K562 (cell line): Measurements from ENCODE around the gene KLK10. TPM values are rescaled to one million over a fixed set of nuclear protein-coding genes. Genes with fewer than 3 reads are reported as not detected.

Experiments
- ATAC-seq: fragments of 200-7000 bp; cut with Tn5 transposase; 3 replicates; pipeline ENCODE4 v1.9.1; 2020; ENCODE audit warnings: moderate library complexity
- BruUV-seq: library from RNA; stranded (reverse); fragments of 400-500 nt; replicated peaks from 2 replicates; lab custom pipeline; 2021; lab: Mats Ljungman, UMichigan
- CTCF ChIA-PET: fragments of 300-600 bp; formaldehyde crosslinking; extraction: SDS; loops from one replicate; lab custom pipeline; 2021; ENCODE audit warnings: low intra/inter-chr PET ratio; lab: Yijun Ruan, JAX
- POLR2A ChIA-PET: fragments of 300-600, 350-650 bp; sonication (Branson Sonifier 250); formaldehyde crosslinking; extraction: SDS; loops from one replicate; lab custom pipeline; 2021; ENCODE audit warnings: antibody characterized with exemption, inconsistent platforms; lab: Yijun Ruan, JAX
- DNase-seq, 4 experiments: peaks; one replicate each; pipeline versions ENCODE4 v3.0.0 to v3.0.0-alpha.2; 2011 to 2018; ENCODE audit warnings: low spot score in 3 of 4, mixed read lengths in 3 of 4; ENCODE audit errors: extremely low read depth in 1 of 4
- FAIRE-seq: peaks from 2 replicates; lab custom pipeline; 2011; peaks lifted over from hg19 to GRCh38; lab: Jason Lieb, UNC
- H2AFZ ChIP-seq: 2 replicates; pipeline ENCODE4 v1.6.0; 2011; ENCODE audit warnings: low read depth, low read length, control low read depth, inconsistent platforms
- H3K27ac ChIP-seq: fragments of 200-600 bp; 3 replicates; pipeline ENCODE4 v1.8.0; 2011; ENCODE audit warnings: low read depth, mild to moderate bottlenecking, control low read depth, inconsistent platforms, low read length, moderate library complexity, mixed read lengths; ENCODE audit errors: extremely low read depth
- H3K27me3 ChIP-seq, 2 experiments: fragments of 300-600 bp in 1 of 2; 2 replicates in 1 of 2; 3 replicates in 1 of 2; pipeline versions ENCODE4 v1.6.0 to v1.8.0; 2011; ENCODE audit warnings: inconsistent platforms in 2 of 2, low read length in 2 of 2, mild to moderate bottlenecking in 1 of 2, mixed read lengths in 1 of 2, moderate library complexity in 1 of 2; ENCODE audit not compliant: control insufficient read depth in 2 of 2, insufficient read depth in 2 of 2
- H3K36me3 ChIP-seq: fragments of 300-600 bp; 3 replicates; pipeline ENCODE4 v1.8.0; 2011; ENCODE audit warnings: mild to moderate bottlenecking, low read length, inconsistent platforms; ENCODE audit not compliant: control insufficient read depth, insufficient read depth
- H3K4me1 ChIP-seq, 2 experiments: fragments of 200-600 bp in 1 of 2; replicated peaks in 1 of 2; 2 replicates in 1 of 2; 3 replicates in 1 of 2; pipeline versions ENCODE4 v1.5.1 to v1.8.0; 2011; ENCODE audit warnings: inconsistent platforms in 2 of 2, low read length in 2 of 2, mild to moderate bottlenecking in 1 of 2, mixed read lengths in 1 of 2, moderate library complexity in 1 of 2; ENCODE audit not compliant: control insufficient read depth in 2 of 2, insufficient read depth in 2 of 2
- H3K4me2 ChIP-seq: 2 replicates; pipeline ENCODE4 v1.6.1; 2011; ENCODE audit warnings: low read length, control low read depth, inconsistent platforms, mixed read lengths; ENCODE audit not compliant: insufficient read depth
- H3K4me3 ChIP-seq: fragments of 200-600 bp; sonication (generic), shearing (Covaris generic); 2 replicates; pipeline ENCODE4 v1.5.1; 2016; ENCODE audit warnings: control low read depth, inconsistent platforms
- H3K79me2 ChIP-seq: fragments of 200-600 bp; 3 replicates; pipeline ENCODE4 v1.8.0; 2011; ENCODE audit warnings: low read length, inconsistent platforms; ENCODE audit not compliant: control insufficient read depth, insufficient read depth
- H3K9ac ChIP-seq, 2 experiments: 2 replicates each; pipeline versions ENCODE4 v1.6.0 to v1.6.1; 2011; ENCODE audit warnings: low read depth in 2 of 2, low read length in 2 of 2, control low read depth in 1 of 2, inconsistent platforms in 1 of 2, mild to moderate bottlenecking in 1 of 2, mixed read lengths in 1 of 2; ENCODE audit not compliant: insufficient read depth in 1 of 2
- H3K9me1 ChIP-seq: one replicate; pipeline ENCODE4 v1.6.0; 2011; ENCODE audit warnings: inconsistent platforms, mild to moderate bottlenecking, low read length, moderate library complexity; ENCODE audit not compliant: control insufficient read depth, insufficient read depth
- H3K9me3 ChIP-seq: replicated peaks from 2 replicates; pipeline ENCODE4 v1.5.1; 2011; ENCODE audit warnings: low read depth, low read length, inconsistent platforms; ENCODE audit not compliant: control insufficient read depth, insufficient read depth
- H4K20me1 ChIP-seq: replicated peaks from 2 replicates; pipeline ENCODE4 v1.6.1; 2011; ENCODE audit warnings: low read length, inconsistent platforms, mixed read lengths; ENCODE audit not compliant: control insufficient read depth, insufficient read depth
- C11orf30 ChIP-seq: fragments of 450-650 bp; IDR thresholded peaks from 2 replicates; pipeline ENCODE4 v1.6.1; 2016; ENCODE audit warnings: low read depth, mild to moderate bottlenecking
- CHD1 ChIP-seq: fragments of 200-600 bp; sonication (generic); IDR thresholded peaks from one replicate; pipeline ENCODE4 v1.6.1; 2012; ENCODE audit warnings: mild to moderate bottlenecking, moderate library complexity, low read length, inconsistent platforms
- ESRRA ChIP-seq: fragments of 450-650 bp; IDR thresholded peaks from 2 replicates; pipeline ENCODE4 v1.6.1; 2014; ENCODE audit warnings: low read depth, mild to moderate bottlenecking, moderate library complexity, borderline replicate concordance
- GATAD2B ChIP-seq: fragments of 450-650 bp; IDR thresholded peaks from 2 replicates; pipeline ENCODE4 v1.6.1; 2017; ENCODE audit warnings: mild to moderate bottlenecking, borderline replicate concordance
- LARP7 ChIP-seq: fragments of 450-650 bp; IDR thresholded peaks from 2 replicates; pipeline ENCODE4 v1.6.1; 2016
- MCM3 ChIP-seq: fragments of 450-650 bp; IDR thresholded peaks from 2 replicates; pipeline ENCODE4 v1.6.1; 2016
- RAD51 ChIP-seq: fragments of 450-650 bp; IDR thresholded peaks from 2 replicates; pipeline ENCODE4 v1.7.1; 2016; ENCODE audit warnings: low read depth, mild to moderate bottlenecking, borderline replicate concordance
- RCOR1 ChIP-seq, 2 experiments: IDR thresholded peaks; 2 replicates each; pipeline ENCODE4 v1.6.1; 2012; ENCODE audit warnings: low read depth in 2 of 2, low read length in 2 of 2, borderline replicate concordance in 1 of 2, improper control_type of control experiment in 1 of 2
- SNIP1 ChIP-seq: fragments of 450-650 bp; IDR thresholded peaks from 2 replicates; pipeline ENCODE4 v1.7.1; 2017; ENCODE audit warnings: low read depth, mild to moderate bottlenecking
- USF1 ChIP-seq: sonication (generic); formaldehyde crosslinking; IDR thresholded peaks from 2 replicates; pipeline ENCODE4 v1.9.0; 2022; ENCODE audit warnings: mild to moderate bottlenecking, missing genetic modification reagents
- ZNF224 ChIP-seq: sonication (generic); formaldehyde crosslinking; IDR thresholded peaks from 2 replicates; pipeline ENCODE4 v1.8.0; 2022; ENCODE audit warnings: mild to moderate bottlenecking, missing genetic modification reagents
- ZNF311 ChIP-seq: fragments of 250-450 bp; sonication (Bioruptor Pico); IDR thresholded peaks from 2 replicates; pipeline ENCODE4 v1.4.0; 2020; ENCODE audit warnings: mild to moderate bottlenecking, moderate library complexity
- ZNF445 ChIP-seq: fragments of 250-450 bp; sonication (Bioruptor Pico); IDR thresholded peaks from 2 replicates; pipeline ENCODE4 v1.4.0; 2020; ENCODE audit warnings: low read depth, mild to moderate bottlenecking, moderate library complexity
- ZNF76 ChIP-seq: fragments of 250-450 bp; sonication (Bioruptor Pico); IDR thresholded peaks from 2 replicates; pipeline ENCODE4 v1.4.0; 2020; ENCODE audit warnings: mild to moderate bottlenecking, moderate library complexity, borderline replicate concordance
- WGBS: fragments of 100-300 bp; shearing (Covaris generic); methylation state at CpG from one replicate; pipeline ENCODE4 v1.1.6; 2016; ENCODE audit warnings: low coverage, mixed read lengths; ENCODE audit not compliant: insufficient coverage; ENCODE audit errors: missing lambda C conversion rate; 5-methylcytosine and 5-hydroxymethylcytosine counted together
- in situ Hi-C: fragments of 300-500 bp; cut with MboI; formaldehyde crosslinking; loops from 4 replicates; pipeline ENCODE4 v1.15.0; 2018; ENCODE audit warnings: inconsistent platforms, mixed read lengths
- intact Hi-C: fragments of 100-400 bp; cut with micrococcal nuclease; formaldehyde crosslinking; loops from 2 replicates; pipeline ENCODE4 v1.14.2; 2022
- polyA plus RNA-seq, 8 experiments: library from polyadenylated mRNA; depleted of rRNA in 4 of 8; stranded (reverse) in 5 of 8; unstranded in 3 of 8; fragments of >200 nt; fragmentation: Nextera tagmentation in 2 of 8; fragmentation: Illumina TruSeq in 1 of 8; extraction: Ambion mirVana in 2 of 8; extraction: Trizol in 1 of 8; gene quantifications; 2 replicates each; pipeline versions ENCODE4 v1.2.1 to v1.2.3, GENCODE V29; 2011 to 2014; ENCODE audit warnings: inconsistent platforms in 1 of 8, missing spikeins in 1 of 8
- total RNA-seq, 7 experiments: library from RNA; depleted of rRNA in 6 of 7; stranded (reverse); fragments of >200 nt in 6 of 7; fragmentation: Illumina TruSeq in 2 of 7; extraction: Trizol in 2 of 7; gene quantifications; 2 replicates each; pipeline versions ENCODE4 v1.2.1 to v1.2.3, GENCODE V29; 2011 to 2021; ENCODE audit warnings: low replicate concordance in 1 of 7
- TF ChIP-seq, protein P1 (sequence below): sonication (generic); formaldehyde crosslinking; IDR thresholded peaks from 2 replicates; pipeline ENCODE4 v1.8.1; 2023; ENCODE audit warnings: mild to moderate bottlenecking, missing genetic modification reagents
- TF ChIP-seq, protein P2 (sequence below): fragments of 250-450 bp; sonication (Bioruptor Pico); IDR thresholded peaks from 2 replicates; pipeline ENCODE4 v1.8.0; 2022; ENCODE audit warnings: inconsistent platforms

KLK10 gene
- total and polyA plus RNA-seq, 9 of the 15 experiments (the other 6 are each of a cell fraction or from before 2014, with no cell fraction given) = 0.11 TPM; not detected in 8

DNA sequence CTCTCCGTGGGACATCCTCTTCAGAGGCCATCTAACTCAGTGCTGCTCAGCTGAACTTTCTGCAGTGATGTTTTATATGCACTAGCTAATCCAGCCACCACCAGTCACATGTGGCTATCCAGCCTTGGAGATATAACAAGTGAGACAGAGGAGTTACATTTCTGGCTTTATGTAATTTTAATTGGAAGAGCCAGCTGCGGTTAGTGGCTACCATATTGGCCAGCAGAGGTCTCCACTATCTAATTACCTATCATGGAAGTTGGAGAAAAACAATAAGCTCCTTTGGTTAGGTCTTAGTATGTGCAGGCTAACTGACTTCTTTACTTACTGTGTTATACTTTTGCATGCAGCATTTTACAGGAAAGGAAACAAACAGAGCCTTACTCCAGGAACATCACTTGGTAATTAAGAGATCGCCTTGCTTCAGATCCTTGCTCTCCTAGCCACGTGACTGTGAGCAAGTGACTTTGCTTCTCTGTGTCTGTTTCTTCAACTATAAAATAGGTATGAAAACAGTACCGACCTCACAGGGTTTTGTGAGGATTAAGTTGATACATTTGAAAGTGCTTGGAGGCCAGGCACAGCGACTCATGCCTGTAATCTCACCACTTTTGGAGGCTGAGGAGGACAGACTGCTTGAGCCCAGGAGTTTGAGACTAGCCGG lies 1.6 kb upstream of the KLK10 start:
- intact Hi-C loops = loop anchor here (2.0 kb wide), 1 partner anchor 76 kb away; no protein-coding TSS in a partner anchor
- FAIRE-seq (peak; percentile 69), ATAC-seq (peak; percentile 65), DNase-seq (peak; percentile 35 to 61 (median 48))
- no peak overlapping the region; a peak in 1 of 4 replicates for H3K9ac ChIP-seq
- in situ Hi-C loops = loop anchor here (5.0 kb wide), 1 partner anchor 71 kb away; no protein-coding TSS in a partner anchor
- ChIA-PET POLR2A (interaction anchor here (0.6 to 0.8 kb wide), 3 partner anchors 66 to 223 kb away, joined by 3 to 5 read pairs (median 3); no protein-coding TSS in a partner anchor), CTCF (interaction anchor here (0.7 to 4.4 kb wide), 3 partner anchors 75 to 503 kb away, joined by 4 to 35 read pairs (median 5); no protein-coding TSS in a partner anchor)
- H3K36me3 ChIP-seq = no peaks in the 10 kb centered on the region
- H3K9me3 ChIP-seq = no peaks in the 10 kb centered on the region
- peaks cover 4 to 30% of the 10 kb centered on the region in 2 experiments for H3K4me1 ChIP-seq
- H3K4me3 ChIP-seq = no peak overlapping the region
- H3K4me2 ChIP-seq = peak overlapping the region; percentile 33; the same call in 1 of the 2 replicates
- no peak overlapping the region for H3K27ac ChIP-seq
- peak overlapping the region; percentile 37 for H2AFZ ChIP-seq
- 10% methylated on average over 6 of the region's 7 CpGs for WGBS
- H4K20me1 ChIP-seq = 0 out of 2 replicates have a peak, but pooled peaks cover 8% of the 10 kb centered on the region
- H3K79me2 ChIP-seq = no peaks in the 10 kb centered on the region
- BruUV-seq = no TSS peak
- peaks cover 18 to 53% of the 10 kb centered on the region in 2 experiments for H3K27me3 ChIP-seq
- H3K9me1 ChIP-seq = no peaks in the 10 kb centered on the region
- TF ChIP-seq ZNF311 (CRISPR knock-in tag) (no peak), MCM3 (no peak), GATAD2B (no peak), C11orf30 (no peak), ESRRA (peak; percentile 71; the same call in 1 of the 2 replicates), ZNF445 (CRISPR knock-in tag) (no peak), LARP7 (no peak), RCOR1 (IDR thresholded peaks at IDR 0.05; ENCODE audit: borderline replicate concordance in 1 of 2, low read depth in 2 of 2, low read length in 2 of 2) (0 out of 4 replicates have a peak, but pooled peaks of 1 of the 2 experiments have one; percentile 26), ZNF224 (no peak), RAD51 (peak; percentile 86), SNIP1 (no peak), USF1 (peak; percentile 73), CHD1 (no peak), ZNF76 (CRISPR knock-in tag) (no peak)
- TF ChIP-seq, protein P1, sequence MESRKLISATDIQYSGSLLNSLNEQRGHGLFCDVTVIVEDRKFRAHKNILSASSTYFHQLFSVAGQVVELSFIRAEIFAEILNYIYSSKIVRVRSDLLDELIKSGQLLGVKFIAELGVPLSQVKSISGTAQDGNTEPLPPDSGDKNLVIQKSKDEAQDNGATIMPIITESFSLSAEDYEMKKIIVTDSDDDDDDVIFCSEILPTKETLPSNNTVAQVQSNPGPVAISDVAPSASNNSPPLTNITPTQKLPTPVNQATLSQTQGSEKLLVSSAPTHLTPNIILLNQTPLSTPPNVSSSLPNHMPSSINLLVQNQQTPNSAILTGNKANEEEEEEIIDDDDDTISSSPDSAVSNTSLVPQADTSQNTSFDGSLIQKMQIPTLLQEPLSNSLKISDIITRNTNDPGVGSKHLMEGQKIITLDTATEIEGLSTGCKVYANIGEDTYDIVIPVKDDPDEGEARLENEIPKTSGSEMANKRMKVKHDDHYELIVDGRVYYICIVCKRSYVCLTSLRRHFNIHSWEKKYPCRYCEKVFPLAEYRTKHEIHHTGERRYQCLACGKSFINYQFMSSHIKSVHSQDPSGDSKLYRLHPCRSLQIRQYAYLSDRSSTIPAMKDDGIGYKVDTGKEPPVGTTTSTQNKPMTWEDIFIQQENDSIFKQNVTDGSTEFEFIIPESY (CRISPR knock-in tag) = 0 out of 2 replicates have a peak, but pooled peaks have one; percentile 19
- TF ChIP-seq, protein P2, sequence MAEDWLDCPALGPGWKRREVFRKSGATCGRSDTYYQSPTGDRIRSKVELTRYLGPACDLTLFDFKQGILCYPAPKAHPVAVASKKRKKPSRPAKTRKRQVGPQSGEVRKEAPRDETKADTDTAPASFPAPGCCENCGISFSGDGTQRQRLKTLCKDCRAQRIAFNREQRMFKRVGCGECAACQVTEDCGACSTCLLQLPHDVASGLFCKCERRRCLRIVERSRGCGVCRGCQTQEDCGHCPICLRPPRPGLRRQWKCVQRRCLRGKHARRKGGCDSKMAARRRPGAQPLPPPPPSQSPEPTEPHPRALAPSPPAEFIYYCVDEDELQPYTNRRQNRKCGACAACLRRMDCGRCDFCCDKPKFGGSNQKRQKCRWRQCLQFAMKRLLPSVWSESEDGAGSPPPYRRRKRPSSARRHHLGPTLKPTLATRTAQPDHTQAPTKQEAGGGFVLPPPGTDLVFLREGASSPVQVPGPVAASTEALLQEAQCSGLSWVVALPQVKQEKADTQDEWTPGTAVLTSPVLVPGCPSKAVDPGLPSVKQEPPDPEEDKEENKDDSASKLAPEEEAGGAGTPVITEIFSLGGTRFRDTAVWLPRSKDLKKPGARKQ (CRISPR knock-in tag) = no peak
